ENCODE data around the gene PABPN1.

PABPN1 gene

GRCh38 chr14:23359167-23359626 is 37.9 kb downstream of the PABPN1 start:
- Histone ChIP-seq H3K27ac (ENCODE audit: low read depth, low read length) (no peak overlapping the region), H2BK5ac (ENCODE audit: low read length) (no peak overlapping the region), H3K4me3 (ENCODE audit: low read length) (no peak overlapping the region), H3K23ac (ENCODE audit: low read length) (no peak overlapping the region), H3K9ac (ENCODE audit: low read length) (no peak overlapping the region), H3K18ac (ENCODE audit: low read length) (no peak overlapping the region), H3K4me1 (ENCODE audit: control insufficient read depth, low read depth, low read length) (peaks cover 2% of the 10 kb centered on the region), H3K27me3 (ENCODE audit: insufficient read depth, low read length, poor library complexity) (no peaks in the 10 kb centered on the region), H3K4me2 (ENCODE audit: low read length) (no peak overlapping the region), H4K5ac (ENCODE audit: low read length) (no peak overlapping the region), H3K79me2 (ENCODE audit: control insufficient read depth, insufficient read depth, low read length) (peaks cover 2% of the 10 kb centered on the region), H2BK15ac (replicated peaks; ENCODE audit: low read depth) (no peak overlapping the region), H3K79me1 (ENCODE audit: low read length) (peaks cover 8% of the 10 kb centered on the region), H2BK120ac (ENCODE audit: low read depth, low read length) (no peak overlapping the region), H4K8ac (ENCODE audit: low read depth, low read length) (no peak overlapping the region), H3K36me3 (ENCODE audit: control insufficient read depth, insufficient read depth, low read length) (no peaks in the 10 kb centered on the region), H3K56ac (ENCODE audit: low read length) (no peak overlapping the region), H2AK5ac (ENCODE audit: low read length) (no peak overlapping the region), H3K4ac (ENCODE audit: low read depth, low read length) (no peak overlapping the region)
- no CpG with 5 or more reads among the region's 11 CpGs for WGBS (ENCODE audit: extremely low coverage, insufficient coverage, low lambda C conversion rate)
- DNase-seq, result no peak

DNA sequence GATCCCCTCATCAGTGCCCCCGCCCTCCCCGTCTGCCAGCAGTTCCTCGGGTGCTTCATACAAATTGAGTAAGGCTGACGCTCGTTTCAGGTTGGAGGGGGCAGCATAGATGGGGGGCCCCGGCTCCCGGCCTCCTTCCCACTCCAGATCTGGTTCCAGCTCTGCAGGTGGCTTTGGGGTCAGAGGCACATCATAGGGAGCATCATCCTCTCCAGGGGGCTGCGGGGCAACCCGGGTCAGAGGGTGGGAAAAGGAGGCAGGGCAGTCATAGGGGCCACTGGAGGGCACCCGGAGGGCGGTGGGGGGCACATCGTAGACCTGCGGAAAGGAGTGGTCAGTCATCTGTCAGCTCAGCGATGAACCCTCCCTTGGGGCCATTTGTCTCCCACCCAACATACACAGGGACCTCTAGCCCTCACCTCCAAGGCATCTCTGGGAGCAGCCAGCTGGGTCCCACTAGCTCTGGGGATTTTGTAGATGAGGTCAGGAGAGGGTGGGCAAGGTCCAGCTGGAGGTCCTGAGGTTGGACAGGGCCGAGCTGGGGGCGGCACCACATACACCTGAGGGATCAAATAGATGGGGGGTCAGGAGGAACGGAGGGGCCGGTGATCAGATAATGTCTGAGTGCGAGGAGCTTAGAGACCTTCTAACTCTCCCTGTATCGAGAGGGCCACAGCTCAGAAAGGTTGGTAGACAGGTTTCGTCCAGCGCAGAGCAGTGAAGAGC is 38.6 kb downstream of the PABPN1 start:
- no peak overlapping the region for H2BK5ac ChIP-seq (ENCODE audit: low read length)
- no peak overlapping the region for H3K18ac ChIP-seq (ENCODE audit: low read length)
- no peak overlapping the region for H2BK120ac ChIP-seq (ENCODE audit: low read depth, low read length)
- H3K36me3 ChIP-seq (ENCODE audit: control insufficient read depth, insufficient read depth, low read length), result no peaks in the 10 kb centered on the region
- H3K79me1 ChIP-seq (ENCODE audit: low read length), result peaks cover 11% of the 10 kb centered on the region
- H3K9ac ChIP-seq (ENCODE audit: low read length), result no peak overlapping the region
- H4K5ac ChIP-seq (ENCODE audit: low read length), result no peak overlapping the region
- H3K4ac ChIP-seq (ENCODE audit: low read depth, low read length), result no peak overlapping the region
- H3K27me3 ChIP-seq (ENCODE audit: insufficient read depth, low read length, poor library complexity), result no peaks in the 10 kb centered on the region
- no peak overlapping the region for H4K8ac ChIP-seq (ENCODE audit: low read depth, low read length)
- WGBS (ENCODE audit: extremely low coverage, insufficient coverage, low lambda C conversion rate), result no CpG with 5 or more reads among the region's 22 CpGs
- no peak overlapping the region for H3K27ac ChIP-seq (ENCODE audit: low read depth, low read length)
- H2AK5ac ChIP-seq (ENCODE audit: low read length), result no peak overlapping the region
- H3K4me3 ChIP-seq (ENCODE audit: low read length), result no peak overlapping the region
- DNase-seq, result no peak
- H3K56ac ChIP-seq (ENCODE audit: low read length), result no peak overlapping the region
- H3K79me2 ChIP-seq (ENCODE audit: control insufficient read depth, insufficient read depth, low read length), result peaks cover 2% of the 10 kb centered on the region
- peaks cover 2% of the 10 kb centered on the region for H3K4me1 ChIP-seq (ENCODE audit: control insufficient read depth, low read depth, low read length)
- H2BK15ac ChIP-seq (replicated peaks; ENCODE audit: low read depth), result no peak overlapping the region
- no peak overlapping the region for H3K4me2 ChIP-seq (ENCODE audit: low read length)
- no peak overlapping the region for H3K23ac ChIP-seq (ENCODE audit: low read length)

GRCh38 chr14:23360496-23360895 is 39.2 kb downstream of the PABPN1 start:
- Histone ChIP-seq H3K27ac (ENCODE audit: low read depth, low read length) (no peak overlapping the region), H3K56ac (ENCODE audit: low read length) (no peak overlapping the region), H2BK5ac (ENCODE audit: low read length) (no peak overlapping the region), H3K4ac (ENCODE audit: low read depth, low read length) (no peak overlapping the region), H3K36me3 (ENCODE audit: control insufficient read depth, insufficient read depth, low read length) (no peaks in the 10 kb centered on the region), H3K18ac (ENCODE audit: low read length) (no peak overlapping the region), H4K8ac (ENCODE audit: low read depth, low read length) (no peak overlapping the region), H3K4me1 (ENCODE audit: control insufficient read depth, low read depth, low read length) (peaks cover 2% of the 10 kb centered on the region), H3K79me1 (ENCODE audit: low read length) (peaks cover 11% of the 10 kb centered on the region), H3K23ac (ENCODE audit: low read length) (no peak overlapping the region), H3K4me3 (ENCODE audit: low read length) (no peak overlapping the region), H3K79me2 (ENCODE audit: control insufficient read depth, insufficient read depth, low read length) (peaks cover 2% of the 10 kb centered on the region), H3K4me2 (ENCODE audit: low read length) (no peak overlapping the region), H2BK120ac (ENCODE audit: low read depth, low read length) (no peak overlapping the region), H2BK15ac (replicated peaks; ENCODE audit: low read depth) (no peak overlapping the region), H3K27me3 (ENCODE audit: insufficient read depth, low read length, poor library complexity) (no peaks in the 10 kb centered on the region), H3K9ac (ENCODE audit: low read length) (no peak overlapping the region), H4K5ac (ENCODE audit: low read length) (no peak overlapping the region), H2AK5ac (ENCODE audit: low read length) (no peak overlapping the region)
- peak; percentile 40 for DNase-seq
- no CpG with 5 or more reads among the region's 11 CpGs for WGBS (ENCODE audit: extremely low coverage, insufficient coverage, low lambda C conversion rate)

DNA sequence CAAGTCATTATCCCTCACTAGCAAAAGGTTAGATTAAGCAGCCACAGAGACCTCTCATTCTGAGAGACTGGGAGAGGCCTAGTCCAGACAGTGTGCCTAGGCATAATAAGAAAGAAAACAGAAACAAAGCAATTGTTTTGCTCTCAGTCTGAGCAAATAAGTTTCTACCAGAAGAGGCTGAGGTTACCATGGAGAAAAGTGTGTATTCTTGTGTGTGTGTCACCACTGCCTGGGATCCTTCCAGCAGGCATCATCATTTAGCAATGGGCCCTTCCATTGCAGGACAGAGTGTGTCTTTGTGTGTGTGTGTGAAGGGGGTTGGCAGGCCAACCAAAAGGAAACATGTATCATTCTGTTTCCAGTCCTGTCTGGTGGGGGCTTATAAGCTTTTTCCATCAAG is 40.1 kb downstream of the PABPN1 start:
- Histone ChIP-seq H3K4me2 (ENCODE audit: low read length) (no peak overlapping the region), H3K56ac (ENCODE audit: low read length) (no peak overlapping the region), H2BK5ac (ENCODE audit: low read length) (no peak overlapping the region), H3K9ac (ENCODE audit: low read length) (no peak overlapping the region), H3K4me1 (ENCODE audit: control insufficient read depth, low read depth, low read length) (peaks cover 2% of the 10 kb centered on the region), H4K8ac (ENCODE audit: low read depth, low read length) (no peak overlapping the region), H3K27me3 (ENCODE audit: insufficient read depth, low read length, poor library complexity) (no peaks in the 10 kb centered on the region), H3K27ac (ENCODE audit: low read depth, low read length) (no peak overlapping the region), H3K18ac (ENCODE audit: low read length) (no peak overlapping the region), H3K23ac (ENCODE audit: low read length) (no peak overlapping the region), H3K79me1 (ENCODE audit: low read length) (peaks cover 11% of the 10 kb centered on the region), H3K4ac (ENCODE audit: low read depth, low read length) (no peak overlapping the region), H3K4me3 (ENCODE audit: low read length) (no peak overlapping the region), H4K5ac (ENCODE audit: low read length) (no peak overlapping the region), H2BK15ac (replicated peaks; ENCODE audit: low read depth) (no peak overlapping the region), H2BK120ac (ENCODE audit: low read depth, low read length) (no peak overlapping the region), H3K36me3 (ENCODE audit: control insufficient read depth, insufficient read depth, low read length) (no peaks in the 10 kb centered on the region), H3K79me2 (ENCODE audit: control insufficient read depth, insufficient read depth, low read length) (peaks cover 2% of the 10 kb centered on the region), H2AK5ac (ENCODE audit: low read length) (no peak overlapping the region)
- DNase-seq, result no peak

DNA sequence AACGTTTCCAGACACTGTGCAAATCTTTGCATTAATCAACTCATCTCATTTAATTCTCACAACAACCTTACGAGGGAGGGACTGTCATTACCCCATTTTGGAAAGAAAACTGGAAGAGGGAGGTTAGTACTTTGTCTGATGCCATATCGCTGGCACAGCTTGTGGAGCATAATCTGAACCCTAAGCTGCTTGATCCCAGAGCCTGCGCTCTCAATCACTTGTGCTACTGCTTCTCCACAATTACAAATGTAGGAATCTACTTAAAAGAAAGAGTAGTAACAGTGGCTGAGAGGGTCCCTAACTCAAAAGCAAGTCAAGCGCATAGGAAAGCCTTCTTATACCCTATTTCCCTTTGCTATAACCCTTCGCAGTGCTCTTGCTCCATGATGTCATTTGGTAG is 40.5 kb downstream of the PABPN1 start:
- Histone ChIP-seq H3K27ac (ENCODE audit: low read depth, low read length) (no peak overlapping the region), H3K18ac (ENCODE audit: low read length) (no peak overlapping the region), H3K9ac (ENCODE audit: low read length) (no peak overlapping the region), H2BK5ac (ENCODE audit: low read length) (no peak overlapping the region), H3K4ac (ENCODE audit: low read depth, low read length) (no peak overlapping the region), H3K79me2 (ENCODE audit: control insufficient read depth, insufficient read depth, low read length) (peaks cover 2% of the 10 kb centered on the region), H3K4me3 (ENCODE audit: low read length) (no peak overlapping the region), H4K8ac (ENCODE audit: low read depth, low read length) (no peak overlapping the region), H3K4me2 (ENCODE audit: low read length) (no peak overlapping the region), H2BK120ac (ENCODE audit: low read depth, low read length) (no peak overlapping the region), H3K56ac (ENCODE audit: low read length) (no peak overlapping the region), H2BK15ac (replicated peaks; ENCODE audit: low read depth) (no peak overlapping the region), H3K36me3 (ENCODE audit: control insufficient read depth, insufficient read depth, low read length) (no peaks in the 10 kb centered on the region), H3K27me3 (ENCODE audit: insufficient read depth, low read length, poor library complexity) (no peaks in the 10 kb centered on the region), H3K4me1 (ENCODE audit: control insufficient read depth, low read depth, low read length) (peaks cover 2% of the 10 kb centered on the region), H3K79me1 (ENCODE audit: low read length) (peaks cover 11% of the 10 kb centered on the region), H4K5ac (ENCODE audit: low read length) (no peak overlapping the region), H2AK5ac (ENCODE audit: low read length) (no peak overlapping the region), H3K23ac (ENCODE audit: low read length) (no peak overlapping the region)
- no peak for DNase-seq
- no CpG with 5 or more reads among the region's 6 CpGs for WGBS (ENCODE audit: extremely low coverage, insufficient coverage, low lambda C conversion rate)

DNA sequence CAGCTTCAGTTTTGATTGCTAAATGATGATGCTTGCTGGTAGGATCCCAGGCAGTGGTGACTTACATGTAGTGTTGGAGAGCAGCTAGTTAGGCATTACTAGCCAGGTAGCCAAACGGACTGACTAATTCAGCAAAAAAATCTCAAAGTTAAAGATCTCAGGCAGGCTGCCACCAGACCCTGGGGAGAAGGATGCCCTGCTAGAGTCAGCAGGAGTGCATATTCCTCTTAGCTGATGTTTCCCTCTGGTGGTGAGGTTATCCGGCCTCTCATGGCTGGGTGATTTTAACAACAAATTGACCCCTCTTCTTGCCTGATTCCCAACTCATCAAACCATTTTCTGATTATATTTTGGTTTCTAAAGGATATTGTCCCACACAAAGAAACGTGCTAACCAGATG is 40.9 kb downstream of the PABPN1 start:
- Histone ChIP-seq H3K56ac (ENCODE audit: low read length) (no peak overlapping the region), H2BK120ac (ENCODE audit: low read depth, low read length) (no peak overlapping the region), H4K5ac (ENCODE audit: low read length) (no peak overlapping the region), H3K9ac (ENCODE audit: low read length) (no peak overlapping the region), H3K4ac (ENCODE audit: low read depth, low read length) (no peak overlapping the region), H4K8ac (ENCODE audit: low read depth, low read length) (no peak overlapping the region), H3K23ac (ENCODE audit: low read length) (no peak overlapping the region), H3K27ac (ENCODE audit: low read depth, low read length) (no peak overlapping the region), H2BK5ac (ENCODE audit: low read length) (no peak overlapping the region), H2AK5ac (ENCODE audit: low read length) (no peak overlapping the region), H3K36me3 (ENCODE audit: control insufficient read depth, insufficient read depth, low read length) (no peaks in the 10 kb centered on the region), H3K27me3 (ENCODE audit: insufficient read depth, low read length, poor library complexity) (no peaks in the 10 kb centered on the region), H3K79me2 (ENCODE audit: control insufficient read depth, insufficient read depth, low read length) (peaks cover 2% of the 10 kb centered on the region), H3K4me1 (ENCODE audit: control insufficient read depth, low read depth, low read length) (peaks cover 5% of the 10 kb centered on the region), H3K4me3 (ENCODE audit: low read length) (no peak overlapping the region), H3K79me1 (ENCODE audit: low read length) (peaks cover 11% of the 10 kb centered on the region), H2BK15ac (replicated peaks; ENCODE audit: low read depth) (no peak overlapping the region), H3K4me2 (ENCODE audit: low read length) (no peak overlapping the region), H3K18ac (ENCODE audit: low read length) (no peak overlapping the region)
- WGBS (ENCODE audit: extremely low coverage, insufficient coverage, low lambda C conversion rate), result no CpG with 5 or more reads among the region's 3 CpGs
- peak; percentile 44 for DNase-seq
